GM19467 (cell line): ENCODE data around the gene TMEM9B.
"Not testable (repeated sequence)": the region's sequence is repeated elsewhere in the genome, so short reads cannot be mapped to it uniquely, and the experiment has no call there.

Experiments
- ATAC-seq: cut with Tn5 transposase; IDR thresholded peaks from one replicate; pipeline ENCODE4 v1.9.1; 2021; ENCODE audit warnings: mild to moderate bottlenecking, moderate library complexity; ENCODE audit not compliant: unreplicated experiment

Gene TMEM9B

DNA sequence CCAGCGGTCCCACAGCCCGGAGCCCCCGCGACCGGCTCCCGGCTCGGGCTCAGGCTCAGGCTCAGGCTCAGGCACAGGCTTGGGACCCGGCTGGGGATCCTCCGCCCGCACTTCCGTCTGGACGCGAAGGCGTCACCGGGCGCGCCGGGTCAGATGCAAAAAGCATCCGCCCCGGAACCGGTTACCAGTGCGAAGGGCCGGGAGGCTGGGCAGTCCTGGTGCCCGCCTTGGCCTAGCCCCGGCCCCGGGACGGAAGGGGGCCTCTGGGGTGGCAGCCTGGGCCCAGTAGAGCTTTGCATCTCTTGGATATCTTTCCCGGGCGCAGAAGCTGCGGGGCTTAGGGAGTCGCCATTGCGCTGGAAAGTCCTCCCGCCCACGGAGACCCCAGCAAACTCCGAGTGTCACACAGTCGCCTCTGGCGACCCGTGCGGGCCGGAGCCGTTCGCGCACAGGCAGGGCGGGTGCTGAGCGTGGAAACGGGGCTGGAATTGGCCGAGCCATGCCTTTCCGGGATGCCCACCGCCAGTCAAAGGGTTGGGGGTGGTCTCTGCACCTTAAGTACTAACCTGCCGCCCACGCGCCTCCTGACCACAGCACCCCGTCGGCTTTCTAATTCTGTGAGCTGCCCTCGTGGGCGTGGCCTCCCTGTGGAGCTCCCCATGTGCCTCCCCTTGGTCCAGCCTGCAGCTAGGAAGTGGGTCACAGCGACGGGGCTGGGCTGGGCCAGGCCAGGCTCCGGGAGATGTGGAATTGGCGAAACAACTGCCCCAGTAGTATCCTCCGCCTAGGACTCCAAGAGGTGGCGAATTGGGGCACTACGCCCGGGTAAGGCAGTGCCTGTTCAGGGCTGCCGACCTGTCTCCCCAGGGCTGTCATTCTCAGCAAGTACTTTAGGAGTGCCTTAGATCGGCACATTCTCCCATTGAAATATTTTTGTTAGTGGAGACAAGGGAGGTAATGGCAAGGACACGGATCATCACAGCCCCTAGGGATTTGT is at the start of gene TMEM9B:
TMEM9B (minus strand) TSS at position 119 of the 997 bp plus-strand sequence. CDS start 129 bp downstream, outside the sequence.
- ATAC-seq = peak; percentile 87

GRCh38 chr11:9013373-9013772 is 49.1 kb upstream of the TMEM9B start:
- no peak for ATAC-seq

DNA sequence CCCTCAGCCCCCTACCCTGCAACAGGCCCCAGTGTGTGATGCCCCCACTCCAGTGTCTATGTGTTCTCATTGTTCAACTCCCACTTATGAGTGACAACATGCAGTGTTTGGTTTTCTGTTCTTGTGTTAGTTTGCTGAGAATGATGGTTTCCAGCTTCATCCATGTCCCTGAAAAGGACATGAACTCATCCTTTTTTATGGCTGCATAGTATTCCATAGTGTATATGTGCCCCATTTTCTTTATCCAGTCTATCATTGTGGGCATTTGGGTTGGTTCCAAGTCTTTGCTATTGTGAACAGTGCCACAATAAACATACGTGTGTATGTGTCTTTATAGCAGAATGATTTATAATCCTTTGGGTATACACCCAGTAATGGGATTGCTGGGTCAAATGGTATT is 45.3 kb upstream of the TMEM9B start:
- not testable (repeated sequence) for ATAC-seq

GRCh38 chr11:9008661-9009060 is 44.4 kb upstream of the TMEM9B start:
- no peak for ATAC-seq

- ATAC-seq = no peak
Measured at GRCh38 chr11:9008011-9008550, 43.8 kb upstream of the TMEM9B start.

GRCh38 chr11:9005087-9005486 is 40.8 kb upstream of the TMEM9B start:
- no peak for ATAC-seq

DNA sequence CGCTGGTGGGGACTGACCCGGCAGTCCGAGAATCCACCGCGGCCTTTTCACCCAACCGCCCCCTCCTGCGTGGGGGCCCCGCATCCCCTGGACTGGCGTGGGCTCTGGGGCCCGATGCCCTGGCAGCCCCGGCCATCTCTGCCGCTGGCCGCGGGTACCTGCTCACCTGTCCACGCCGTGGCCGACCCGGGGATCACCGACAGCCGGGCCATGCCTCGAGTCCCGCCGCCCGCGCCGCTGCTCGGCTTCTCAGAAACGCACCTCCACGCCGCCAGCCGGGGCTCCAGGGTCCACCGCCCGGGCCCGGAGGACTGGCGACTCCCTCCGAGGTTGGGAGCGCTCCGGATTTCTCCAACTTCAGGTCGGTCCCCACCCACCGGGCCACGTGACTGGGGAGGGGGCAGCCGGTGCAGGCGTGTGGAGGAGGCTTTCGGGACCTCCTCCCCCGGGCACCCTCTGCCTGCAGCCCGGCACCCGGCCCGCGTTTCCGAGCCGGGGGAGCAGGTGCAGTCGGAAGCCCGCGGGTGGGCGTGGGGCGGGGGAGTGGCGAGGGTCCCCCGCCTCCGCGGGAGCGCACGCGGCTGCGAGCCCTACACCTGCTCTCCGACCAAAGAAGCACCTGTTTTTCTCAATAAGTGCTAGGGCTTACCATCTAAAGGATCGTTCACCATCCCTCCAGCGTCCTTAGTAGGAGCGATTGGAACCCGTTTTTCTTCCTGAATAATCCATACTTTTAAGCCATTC is 40.1 kb upstream of the TMEM9B start:
- ATAC-seq = no peak

DNA sequence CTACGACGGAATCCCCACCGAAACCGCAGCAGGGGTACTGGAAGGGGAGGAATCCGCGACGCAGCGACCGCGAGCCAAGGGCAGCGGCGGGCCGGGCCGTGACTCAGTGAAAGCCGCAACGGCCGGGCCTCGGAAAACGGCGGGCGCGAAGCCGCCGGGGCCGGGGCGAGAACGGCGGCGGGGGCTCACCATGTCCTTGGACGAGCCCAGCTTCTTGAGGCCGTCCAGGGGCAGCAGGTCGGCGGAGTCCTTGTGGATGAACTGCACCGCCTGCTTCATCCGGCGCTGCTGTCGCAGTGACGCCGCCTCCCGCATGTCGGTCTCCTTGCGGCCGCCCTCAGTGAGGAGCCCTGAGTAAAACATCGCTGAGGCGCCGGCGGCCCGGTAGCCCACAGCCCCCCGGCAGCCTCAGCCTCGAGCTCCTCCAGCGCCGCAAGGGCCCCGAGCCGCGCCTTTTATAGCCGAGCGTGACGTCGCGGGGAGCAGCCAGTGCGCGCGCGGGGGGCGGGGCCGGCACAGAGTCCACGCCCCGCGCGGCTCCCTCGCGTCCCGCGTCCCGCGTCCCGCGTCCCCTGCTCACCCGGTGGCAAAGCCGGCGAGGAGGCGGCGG is 39.4 kb upstream of the TMEM9B start, which contains the start of gene NRIP3:
NRIP3 (minus strand) TSS at position 429 of the 610 bp plus-strand sequence; CDS start at position 363, 66 bp downstream.
- ATAC-seq = peak; percentile 62

GRCh38 chr11:9002920-9003572 is 38.8 kb upstream of the TMEM9B start:
- no peak for ATAC-seq

DNA sequence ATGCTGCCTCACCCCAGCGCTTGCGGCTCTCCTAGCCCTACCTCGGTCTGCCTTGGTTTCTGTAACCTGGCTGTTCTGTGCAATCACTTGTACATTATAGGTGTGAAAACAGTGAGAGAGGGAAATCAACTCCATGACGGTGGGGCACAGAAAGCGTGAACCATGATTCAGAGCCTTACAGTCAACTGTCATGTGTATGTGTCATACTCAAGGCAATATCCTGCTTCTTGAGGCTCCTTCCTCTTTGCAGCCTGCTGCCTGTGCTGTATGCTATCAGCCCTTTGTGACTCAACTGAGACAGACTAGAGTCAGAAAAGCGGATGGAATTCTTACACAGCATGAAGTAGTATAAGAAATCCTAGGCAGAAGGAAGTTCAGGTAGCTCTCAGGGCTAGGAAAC is 37.5 kb upstream of the TMEM9B start:
- ATAC-seq = no peak

- ATAC-seq = no peak
Measured at GRCh38 chr11:8998017-8998416, 33.8 kb upstream of the TMEM9B start.

- no peak for ATAC-seq
Measured at GRCh38 chr11:8997451-8997850, 33.2 kb upstream of the TMEM9B start.

DNA sequence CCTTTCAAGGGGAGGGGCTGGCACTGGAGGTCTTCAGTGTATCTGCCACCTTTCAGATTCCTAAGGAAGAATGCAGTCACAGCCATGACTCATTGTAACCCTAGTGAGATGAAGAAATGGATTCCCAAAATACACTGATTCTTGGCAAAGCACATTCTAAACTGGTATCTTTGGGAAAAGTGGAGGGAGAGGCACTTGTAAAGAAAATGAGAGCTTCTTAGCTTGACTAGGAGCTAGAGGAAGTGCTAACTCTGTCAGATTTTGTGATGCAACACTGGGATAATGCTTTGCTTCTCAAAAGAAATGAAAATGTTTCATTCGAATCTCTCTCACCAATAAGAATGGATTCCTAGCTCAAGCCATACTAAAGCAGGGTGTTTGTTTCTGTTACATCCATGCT is 25.2 kb upstream of the TMEM9B start:
- no peak for ATAC-seq

- ATAC-seq = no peak
Measured at GRCh38 chr11:8988329-8989234, 24.3 kb upstream of the TMEM9B start.

DNA sequence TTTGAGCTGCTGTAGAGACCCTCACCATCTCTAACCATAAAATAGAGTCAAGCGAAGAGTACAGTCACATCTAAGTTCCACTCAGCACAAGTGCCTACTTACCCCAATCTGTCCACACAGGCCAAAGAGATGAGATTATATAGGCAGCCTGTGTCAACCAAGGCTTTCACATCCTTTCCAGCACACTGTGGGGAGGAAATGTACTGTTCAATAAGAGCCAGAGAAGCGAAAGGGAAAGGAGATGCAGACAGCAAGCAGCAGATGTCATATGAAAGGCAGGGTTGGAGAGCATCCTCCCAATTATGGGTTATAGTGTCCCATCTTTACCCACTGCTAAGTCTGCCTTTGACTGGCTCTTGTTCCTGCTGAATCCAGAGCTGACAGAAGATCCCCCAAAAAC is 23.2 kb upstream of the TMEM9B start:
- no peak for ATAC-seq

GRCh38 chr11:8986772-8987171 is 22.5 kb upstream of the TMEM9B start:
- ATAC-seq = not testable (repeated sequence)

DNA sequence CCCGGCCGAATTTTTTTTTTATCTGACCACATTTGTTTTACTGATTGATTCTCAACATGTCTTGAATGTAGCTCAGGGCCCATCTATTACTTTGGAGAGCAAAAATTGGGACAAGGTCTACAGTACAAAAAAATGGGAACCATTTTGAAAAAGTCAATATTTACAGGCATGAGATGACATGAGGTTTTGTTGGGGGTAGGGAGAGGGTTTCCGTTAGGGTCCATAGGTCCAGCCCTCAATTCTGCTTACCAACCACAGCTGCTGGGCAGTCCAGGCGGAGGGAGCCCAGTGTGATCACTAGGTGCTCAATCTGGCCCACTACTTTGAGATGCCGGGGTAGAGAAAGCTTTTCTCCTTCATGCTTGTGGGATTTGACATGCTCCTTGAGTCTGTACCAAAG is 21.2 kb upstream of the TMEM9B start:
- ATAC-seq = no peak

GRCh38 chr11:8983552-8983951 is 19.3 kb upstream of the TMEM9B start:
- ATAC-seq = no peak

- no peak for ATAC-seq
Measured at GRCh38 chr11:8980485-8980884, 16.2 kb upstream of the TMEM9B start.
